Erythroblast (primary cell): ENCODE results near the gene POMC.
"Not testable (repeated sequence)": the region's sequence is repeated elsewhere in the genome, so short reads cannot be mapped to it uniquely, and the experiment has no call there.

ENCODE experiments used
- DNase-seq, 2 experiments: peaks; one replicate each; lab custom pipeline; 2025; lab: John Stamatoyannopoulos, UW
- GATA1 ChIP-seq: IDR thresholded peaks from 2 replicates; pipeline ENCODE4 v1.6.1; 2011; ENCODE audit warnings: low read depth, mild to moderate bottlenecking, control low read depth, low read length, moderate library complexity
- POLR2A ChIP-seq: IDR thresholded peaks from 2 replicates; pipeline ENCODE4 v1.6.1; 2011; ENCODE audit warnings: mild to moderate bottlenecking, low read length

Gene POMC

DNA sequence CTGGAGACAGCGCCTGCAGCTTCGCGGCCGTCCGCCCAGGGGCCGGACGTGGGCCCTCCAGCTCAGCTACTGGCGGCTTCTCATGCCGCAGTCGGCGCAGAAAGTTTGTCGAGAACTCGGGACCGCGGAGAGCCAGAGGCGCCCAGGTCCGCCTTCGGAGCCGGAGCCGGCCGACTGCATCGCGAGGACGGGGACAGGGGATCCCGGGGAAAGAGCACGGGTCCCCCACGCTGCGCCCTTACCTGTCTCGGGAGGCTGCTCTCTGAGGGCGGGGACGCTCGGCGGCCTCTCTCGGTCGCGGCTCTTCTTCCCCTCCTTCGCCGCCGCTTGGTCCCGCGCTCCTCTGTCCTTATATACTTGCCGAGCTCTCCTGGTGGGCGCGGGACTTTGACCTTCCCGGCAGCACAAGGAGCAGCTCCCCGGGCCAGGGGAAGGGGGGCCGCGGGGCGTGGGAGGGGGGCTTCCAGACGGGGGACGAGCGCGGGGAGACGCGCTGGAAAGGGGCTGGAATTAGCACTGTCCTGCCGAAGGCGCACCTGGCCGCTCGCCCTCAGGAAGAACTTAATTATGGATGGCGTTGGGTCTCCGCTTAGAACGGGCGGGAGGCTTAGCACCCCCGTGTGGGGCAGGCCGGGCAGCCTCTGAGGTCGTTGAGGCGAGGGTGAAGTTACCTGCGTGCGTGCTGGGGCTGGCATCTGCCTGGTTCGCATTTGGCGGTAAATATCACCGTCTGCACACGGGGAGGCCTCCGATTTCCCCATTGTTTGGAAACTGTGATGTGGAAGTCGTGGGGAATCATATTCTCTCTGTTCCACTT lies at the start of gene POMC:
TSS of gene POMC (minus strand) at position 325 of the 817 bp plus-strand sequence. CDS start 3,808 bp downstream, outside the sequence.
- TF ChIP-seq POLR2A = no peak
- no peak for TF ChIP-seq GATA1
- DNase-seq = peak in 1 of 2 experiments; percentile 13

DNA sequence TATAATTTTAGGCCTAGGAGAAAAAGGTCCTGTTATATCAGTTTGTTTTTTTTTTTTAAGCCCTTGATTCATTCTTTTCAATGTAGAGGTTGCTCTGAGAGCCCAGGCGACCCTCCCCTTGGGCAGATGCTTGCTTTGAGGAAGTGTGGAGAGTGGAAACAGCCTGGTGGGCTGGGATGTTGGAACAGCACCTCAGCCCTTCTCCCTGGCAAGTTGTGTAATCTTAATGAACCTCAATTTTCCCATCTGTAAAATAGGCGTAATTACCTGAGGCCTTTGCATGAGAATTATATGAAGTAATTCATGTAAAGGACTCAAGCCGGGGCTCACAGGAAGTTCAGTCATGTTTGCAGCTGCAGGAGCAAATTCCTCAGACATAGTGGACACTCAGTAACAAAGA lies 49.7 kb upstream of the POMC start:
- TF ChIP-seq GATA1 = no peak
- no peak for TF ChIP-seq POLR2A
- DNase-seq = no peak

DNA sequence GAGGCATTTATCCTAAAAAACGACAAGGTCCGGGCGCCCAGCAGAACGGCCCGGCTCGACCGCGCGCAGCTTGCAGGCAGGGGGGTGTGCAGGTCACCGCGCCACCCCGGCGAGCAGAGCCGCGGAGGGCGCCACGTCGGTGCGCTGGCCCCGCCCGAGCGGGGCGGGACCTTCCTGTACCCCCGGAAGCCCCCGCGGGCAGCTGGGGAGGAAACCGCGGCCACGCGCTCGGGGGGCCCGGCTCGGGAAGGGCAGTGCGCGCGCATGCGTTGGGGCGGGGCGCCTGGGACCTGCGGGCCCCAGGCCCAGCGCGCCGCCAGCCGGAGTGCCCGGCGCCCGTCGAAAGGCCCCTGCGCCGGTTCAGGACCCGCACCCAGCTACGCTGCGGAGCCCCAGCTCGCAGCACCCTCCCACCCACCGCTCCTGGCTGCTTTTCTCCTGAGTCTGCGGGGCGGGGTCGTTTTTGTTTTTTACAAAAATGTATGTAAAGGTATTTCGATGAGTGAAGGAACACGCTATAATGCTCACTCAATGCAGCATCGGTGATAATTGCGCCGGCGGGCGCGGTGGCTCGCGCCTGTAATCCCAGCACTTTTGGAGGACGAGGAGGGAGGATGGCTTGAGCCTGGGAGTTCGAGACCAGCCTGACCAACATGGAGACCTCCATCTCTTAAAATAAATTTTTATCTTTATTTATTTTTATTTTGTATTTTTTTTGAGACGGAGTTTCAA lies 47.7 kb upstream of the POMC start:
- peak; percentile 92 to 94 for DNase-seq
- peak; percentile 81 for TF ChIP-seq POLR2A
- TF ChIP-seq GATA1 = no peak

DNA sequence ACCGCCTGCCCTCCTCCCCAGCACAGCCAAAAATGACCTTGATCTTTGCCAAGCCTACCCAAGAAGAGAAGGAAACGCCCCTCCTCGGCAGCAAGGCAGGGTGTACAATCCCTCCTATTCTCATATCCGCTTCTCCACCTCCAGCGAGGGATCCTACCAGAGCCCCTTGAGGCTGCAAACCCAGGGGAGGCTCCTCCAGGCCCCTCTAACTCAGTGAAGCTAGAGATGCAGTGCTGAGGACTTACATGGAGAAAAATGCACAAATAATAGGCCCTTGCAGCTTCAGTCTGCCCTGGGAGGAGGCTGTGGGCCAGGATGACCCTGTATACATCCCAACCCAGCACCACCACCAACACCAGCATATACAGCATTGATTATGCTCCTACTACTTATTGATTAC lies 46.9 kb upstream of the POMC start:
- no peak for TF ChIP-seq GATA1
- no peak for TF ChIP-seq POLR2A
- peak; percentile 37 to 46 for DNase-seq

DNA sequence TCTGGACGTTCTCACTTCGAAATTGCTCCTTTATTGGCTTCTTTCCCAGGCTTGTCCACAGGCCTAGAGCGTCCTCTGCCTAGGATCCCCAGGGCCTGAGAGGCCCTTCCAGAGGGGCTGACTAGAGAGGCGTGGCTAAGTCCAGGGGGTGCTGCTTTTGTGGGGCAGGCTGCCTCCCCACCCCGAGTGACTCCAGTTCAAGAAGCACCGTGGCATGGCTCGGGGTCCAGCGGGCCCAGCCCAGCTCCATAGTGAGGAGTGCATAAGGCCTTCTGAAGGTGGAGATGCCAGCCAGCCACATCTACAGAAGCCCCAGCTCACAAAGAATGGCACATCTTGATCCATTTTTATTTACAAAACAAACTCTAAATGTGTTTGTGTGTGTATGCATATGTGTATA lies 44.8 kb upstream of the POMC start:
- no peak for TF ChIP-seq POLR2A
- no peak for TF ChIP-seq GATA1
- peak in 1 of 2 experiments; percentile 47 for DNase-seq

DNA sequence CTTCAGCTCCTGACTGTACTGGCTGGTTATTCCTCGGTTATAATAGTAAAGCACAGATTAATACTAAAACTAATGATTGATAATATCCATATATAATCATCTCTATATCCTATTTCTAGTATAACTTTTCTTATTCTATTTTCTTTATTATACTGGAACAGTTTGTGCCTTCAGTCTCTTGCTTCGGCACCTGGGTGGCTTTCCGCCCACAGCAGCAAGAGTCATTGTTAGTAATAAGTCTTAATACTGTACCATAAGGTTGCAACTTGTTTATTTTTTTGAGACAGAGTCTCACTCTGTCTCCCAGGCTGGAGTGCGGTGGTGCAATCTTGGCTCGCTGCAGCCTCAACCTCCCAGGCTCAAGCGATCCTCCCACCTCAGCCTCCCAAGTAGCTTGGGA lies 42.5 kb upstream of the POMC start:
- DNase-seq = not testable (repeated sequence)

DNA sequence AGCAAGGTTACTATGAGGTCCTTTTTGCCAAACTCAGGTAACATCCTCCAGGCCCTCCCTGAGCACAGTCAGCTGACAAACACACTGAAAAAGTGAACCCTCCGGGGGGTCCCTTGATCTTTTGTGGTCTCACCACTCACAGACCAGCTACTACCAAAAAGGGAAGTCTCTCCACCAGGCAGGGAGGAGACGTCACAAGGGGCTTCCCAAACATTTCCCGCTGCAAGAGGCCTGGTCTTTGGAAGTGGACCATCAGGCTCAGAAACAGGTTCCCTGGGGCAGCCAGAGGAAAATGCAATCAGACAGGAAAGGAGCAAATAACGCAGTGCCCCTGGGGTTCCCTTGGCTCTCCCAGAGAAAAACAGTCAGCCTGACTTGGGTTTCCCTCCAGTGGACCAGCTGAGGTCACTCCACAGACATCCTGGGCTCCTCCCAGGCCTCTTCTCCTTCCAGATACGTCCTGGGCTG lies 38.7 kb upstream of the POMC start:
- TF ChIP-seq GATA1 (no peak), POLR2A (no peak)
- DNase-seq = no peak

DNA sequence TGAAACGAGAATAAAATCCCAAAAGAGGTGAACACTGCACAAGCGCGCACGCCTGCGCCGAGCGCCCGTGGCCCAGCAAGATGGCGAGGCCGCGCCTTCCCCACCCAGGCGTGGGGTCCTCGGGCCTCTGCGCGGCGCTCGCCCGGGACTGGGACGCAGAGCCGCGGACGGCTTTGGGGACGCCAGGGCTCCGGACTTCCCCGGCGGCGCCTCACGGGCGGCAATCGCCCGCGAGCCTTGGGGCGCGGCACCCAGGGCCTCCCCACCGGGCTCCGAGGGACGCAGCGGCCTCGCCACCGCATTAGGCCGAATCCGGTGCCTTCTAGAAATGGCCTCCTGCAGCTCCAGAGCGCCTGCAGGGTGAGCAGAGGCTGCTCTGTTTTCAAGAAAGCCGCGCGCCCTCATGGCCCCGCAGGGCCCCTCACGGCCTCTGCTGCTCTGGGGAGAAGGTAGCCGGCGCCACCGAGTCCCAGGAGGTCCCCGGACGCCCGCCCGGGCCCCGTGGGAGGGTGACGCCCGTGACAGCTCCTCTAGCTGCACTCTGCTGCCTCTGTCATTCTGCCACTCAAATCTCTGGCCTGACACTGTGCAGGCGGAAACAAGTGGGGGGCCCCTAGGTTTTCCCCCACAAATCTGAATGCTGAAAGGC lies 35.9 kb upstream of the POMC start:
- peak; percentile 67 to 68 for DNase-seq
- TF ChIP-seq GATA1 (no peak), POLR2A (peak; percentile 15)

DNA sequence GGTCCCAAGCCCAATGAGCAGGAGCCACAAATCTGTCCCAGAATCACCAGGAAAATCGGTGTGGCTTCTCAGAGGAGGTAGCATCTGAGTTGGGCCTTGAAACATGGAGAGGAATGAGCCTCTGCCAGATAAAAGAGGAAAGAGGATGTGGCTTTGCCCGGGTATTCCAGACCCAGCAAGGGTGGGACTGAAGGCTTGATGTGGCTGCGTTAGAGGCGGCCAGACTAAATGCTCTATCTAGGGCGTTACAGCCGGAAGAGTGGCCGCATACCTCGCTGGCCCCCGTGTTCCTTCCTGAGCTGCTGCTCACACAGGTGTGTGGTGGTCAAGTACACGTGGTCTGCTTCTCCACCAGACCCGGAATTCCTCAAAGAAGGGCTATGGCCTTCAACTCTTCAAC lies 33.9 kb upstream of the POMC start:
- DNase-seq = no peak
- TF ChIP-seq POLR2A (no peak), GATA1 (no peak)

DNA sequence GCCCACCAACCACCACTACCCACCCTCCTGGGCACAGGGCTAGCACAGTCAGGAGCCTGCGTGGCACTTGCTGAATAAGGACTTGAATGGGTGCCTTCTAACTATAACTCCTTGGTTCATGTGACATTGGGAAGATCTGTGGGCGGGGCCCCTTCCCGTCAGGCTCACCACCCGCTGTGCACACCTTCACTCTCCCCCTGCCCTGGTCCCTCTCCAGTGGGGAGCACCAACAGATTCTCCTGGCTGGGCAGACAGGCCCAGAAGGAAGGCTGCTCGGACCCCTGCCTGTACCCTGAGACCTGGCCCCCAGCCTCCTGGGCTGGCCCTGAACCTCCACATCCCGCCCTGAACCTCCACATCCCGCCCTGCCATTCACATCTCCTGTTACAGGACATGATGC lies 33.4 kb upstream of the POMC start:
- TF ChIP-seq GATA1 (no peak), POLR2A (no peak)
- DNase-seq = no peak

DNA sequence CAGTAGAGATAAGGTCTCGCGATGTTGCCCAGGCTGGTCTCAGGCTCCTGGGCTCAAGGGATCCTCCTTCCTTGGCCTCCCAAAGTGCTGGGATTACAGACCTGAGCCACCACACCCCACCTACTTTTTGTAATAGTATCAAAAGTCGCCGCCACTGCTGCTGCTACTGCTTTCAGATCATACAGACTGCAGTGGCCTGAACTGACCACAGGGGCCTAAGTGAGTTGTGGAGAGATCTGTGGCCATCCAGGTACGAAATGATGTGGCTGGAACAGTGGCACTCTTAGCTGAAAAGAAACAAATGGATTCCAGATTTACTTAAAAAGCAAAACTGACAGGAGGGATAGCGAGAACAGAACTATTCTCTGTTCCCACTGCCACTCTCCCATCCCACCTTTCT lies 32.9 kb upstream of the POMC start:
- no peak for TF ChIP-seq GATA1
- no peak for TF ChIP-seq POLR2A
- DNase-seq = peak; percentile 26 to 35

DNA sequence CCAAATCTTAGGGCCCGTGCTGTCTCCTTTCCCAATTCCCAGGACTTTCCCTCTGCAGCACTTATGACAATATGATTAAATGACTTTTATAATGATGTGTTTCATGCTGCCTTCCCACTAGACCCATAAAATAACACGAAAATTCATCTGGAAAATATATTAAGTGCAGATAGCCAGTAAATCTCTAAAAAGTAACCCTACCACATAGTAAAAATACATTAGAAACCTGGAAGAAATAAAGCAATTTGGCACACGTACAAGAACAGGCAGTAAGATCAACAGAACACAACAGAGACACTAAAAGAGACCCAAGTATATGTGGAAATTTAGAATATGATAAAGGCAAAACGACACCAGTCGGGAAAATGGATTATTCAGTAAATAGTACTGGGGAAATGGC lies 30.2 kb upstream of the POMC start:
- TF ChIP-seq POLR2A (no peak), GATA1 (no peak)
- no peak for DNase-seq

DNA sequence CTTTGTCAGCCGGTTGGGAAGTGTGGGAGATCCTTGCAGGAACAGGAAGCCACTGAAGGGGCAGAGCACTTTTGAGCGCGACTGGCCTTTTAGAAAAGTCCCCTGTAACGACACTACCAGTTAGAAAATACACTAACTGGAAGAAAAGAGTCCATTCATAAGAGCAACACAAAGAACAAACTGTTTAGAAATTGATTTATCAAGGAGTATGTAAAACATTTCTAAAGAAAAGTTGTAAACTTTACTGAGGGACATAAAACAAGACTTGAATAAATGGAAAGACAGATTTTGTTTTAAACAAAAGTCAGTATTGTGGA lies 29.8 kb upstream of the POMC start:
- TF ChIP-seq POLR2A (no peak), GATA1 (no peak)
- DNase-seq = no peak
